Occipital lobe (tissue), 2 donors: Measurements from ENCODE around the gene CHRNA9. TPM values are rescaled to one million over a fixed set of nuclear protein-coding genes. Genes with fewer than 3 reads are reported as not detected.

ENCODE experiments used
- DNase-seq: peaks from one replicate; lab custom pipeline; 2025; lab: John Stamatoyannopoulos, UW
- total RNA-seq: library from RNA; depleted of rRNA; stranded (reverse); fragments of >200 nt; gene quantifications from one replicate; pipeline ENCODE4 v1.2.3, GENCODE V29; 2014

CHRNA9 gene
- total RNA-seq, 1 donor from 2014 or later = 0.31 TPM

- no peak for DNase-seq
Observed at GRCh38 chr4:40337051-40337450, 1.9 kb downstream of the CHRNA9 start.

GRCh38 chr4:40337523-40337922 is 2.4 kb downstream of the CHRNA9 start:
- DNase-seq = no peak

GRCh38 chr4:40340030-40340429 is 4.9 kb downstream of the CHRNA9 start:
- no peak for DNase-seq

DNA sequence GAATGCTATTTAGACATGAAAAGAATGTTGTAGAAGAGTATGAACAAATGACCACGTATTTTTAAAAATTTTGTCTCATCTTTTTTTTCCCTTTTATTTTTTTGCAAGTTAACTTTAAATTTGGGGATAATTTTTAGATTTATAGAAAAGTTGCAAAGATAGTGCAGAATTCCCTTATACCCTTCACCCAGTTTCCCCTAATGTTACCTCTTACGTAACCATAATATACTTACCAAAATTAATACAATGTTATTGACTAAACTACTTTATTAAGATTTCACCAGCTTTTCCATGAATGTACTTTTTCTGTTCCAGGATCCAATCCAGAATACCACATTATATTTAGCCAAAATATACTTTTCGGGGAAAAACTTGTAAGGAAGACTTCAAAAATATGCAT is 12.3 kb downstream of the CHRNA9 start:
- DNase-seq = no peak

DNA sequence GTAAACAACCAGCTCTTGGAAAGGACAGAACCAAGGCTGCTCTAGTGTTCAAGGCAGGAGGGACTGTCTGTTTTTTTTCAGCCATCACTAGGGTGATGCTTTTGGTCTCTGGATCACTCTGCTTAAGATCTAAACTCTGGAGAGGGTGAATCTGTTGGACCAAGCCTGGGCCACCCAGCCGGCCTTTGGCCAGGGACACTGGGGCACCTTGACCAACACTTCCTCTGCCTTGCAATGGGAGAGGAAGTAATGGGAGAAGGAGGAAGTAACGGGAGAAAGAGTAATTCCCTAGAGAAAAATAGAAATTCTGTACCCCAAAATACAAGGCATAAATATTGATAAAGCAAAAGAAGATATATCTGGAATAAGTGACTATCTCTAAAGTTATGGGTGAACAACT is 12.9 kb downstream of the CHRNA9 start:
- DNase-seq = no peak

DNA sequence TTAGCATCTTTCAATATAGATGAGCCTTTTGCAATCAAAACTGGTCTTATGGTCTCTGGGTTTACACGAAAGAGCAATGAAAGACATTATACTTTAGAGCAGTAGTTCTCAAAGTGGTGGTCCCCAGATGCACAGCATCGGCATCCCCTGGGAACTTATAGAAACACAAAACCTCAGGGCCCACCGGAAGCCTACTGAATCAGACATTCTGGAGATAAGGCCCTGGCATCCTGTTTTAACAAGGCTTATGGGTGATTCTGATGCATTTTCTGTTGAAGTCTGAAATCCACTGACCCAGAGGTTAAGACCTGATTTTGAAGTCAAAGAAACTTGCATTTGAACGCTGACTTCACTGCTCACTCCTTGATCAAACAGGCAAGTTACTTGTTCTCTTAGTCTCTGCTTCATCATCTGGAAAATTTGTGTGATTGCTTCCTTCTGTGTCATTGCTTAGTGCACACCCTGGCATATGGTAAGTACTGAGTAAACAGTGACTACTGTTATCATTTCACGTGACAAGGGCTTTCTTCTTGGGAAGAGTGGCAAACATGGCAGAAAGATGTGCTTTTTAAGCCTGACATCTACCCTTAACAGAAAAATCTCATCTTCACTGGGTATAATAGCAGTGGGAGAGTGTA is 14.5 kb downstream of the CHRNA9 start:
- DNase-seq = no peak

- DNase-seq = no peak
Observed at GRCh38 chr4:40350627-40351227, 15.6 kb downstream of the CHRNA9 start.

DNA sequence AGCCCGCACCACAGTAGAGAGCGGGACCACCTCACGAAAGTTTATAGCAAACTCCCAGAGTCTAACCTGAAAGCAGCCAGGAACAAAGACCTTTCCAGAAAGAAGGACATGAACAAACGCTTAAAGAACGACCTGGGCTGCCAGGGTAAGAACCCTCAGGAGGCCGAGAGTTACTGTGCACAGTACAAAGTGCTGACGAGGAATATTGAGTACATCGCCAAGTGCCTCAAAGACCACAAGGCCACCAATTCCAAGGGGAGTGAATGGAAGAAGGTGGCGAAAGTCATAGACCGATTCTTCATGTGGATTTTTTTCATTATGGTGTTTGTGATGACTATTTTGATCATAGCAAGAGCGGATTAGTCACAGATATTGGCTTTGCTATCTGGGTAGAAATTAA is 19.0 kb downstream of the CHRNA9 start:
- DNase-seq = no peak

DNA sequence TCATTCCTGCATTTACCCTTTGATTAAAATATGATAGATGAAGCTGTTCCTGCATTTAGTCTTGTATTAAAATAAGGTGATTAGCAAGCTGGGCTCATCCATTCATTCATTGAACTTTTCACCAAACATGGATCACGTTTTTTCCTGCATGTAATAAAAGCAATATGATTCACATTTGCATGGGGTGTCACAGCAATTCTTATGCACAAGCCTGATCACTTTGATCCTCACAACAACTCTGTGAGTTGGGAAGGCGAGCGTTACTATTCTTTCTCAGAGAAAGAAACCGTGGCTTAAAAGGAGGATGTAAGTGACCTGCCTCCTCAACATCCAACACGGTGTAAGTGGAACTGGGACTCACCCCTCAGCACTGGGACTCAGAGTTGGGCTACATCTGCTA is 20.0 kb downstream of the CHRNA9 start:
- no peak for DNase-seq

- no peak for DNase-seq
Observed at GRCh38 chr4:40357738-40358137, 22.6 kb downstream of the CHRNA9 start.

DNA sequence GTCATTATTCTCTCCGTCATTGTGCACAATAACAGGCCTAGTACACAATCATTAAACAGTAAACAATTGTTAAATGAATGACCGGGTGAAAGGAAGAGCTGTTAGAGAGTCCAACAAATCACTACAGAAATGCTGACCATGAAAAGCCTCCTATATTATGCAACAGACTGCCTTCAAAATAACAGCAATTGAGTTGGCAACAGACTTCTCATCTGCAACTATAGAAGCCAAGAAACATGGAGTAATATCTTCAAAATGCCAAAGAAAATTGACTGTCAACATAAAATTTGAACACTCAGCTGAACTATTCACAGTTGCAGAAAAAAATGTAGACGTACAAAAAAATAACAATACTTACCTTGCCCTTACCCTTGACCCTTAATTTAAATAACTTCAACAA is 26.2 kb downstream of the CHRNA9 start:
- no peak for DNase-seq

- DNase-seq = no peak
Observed at GRCh38 chr4:40363382-40363920, 28.3 kb downstream of the CHRNA9 start.

GRCh38 chr4:40363945-40364344 is 28.8 kb downstream of the CHRNA9 start:
- no peak for DNase-seq

GRCh38 chr4:40365766-40366165 is 30.6 kb downstream of the CHRNA9 start:
- DNase-seq = no peak

GRCh38 chr4:40367451-40367850 is 32.3 kb downstream of the CHRNA9 start:
- no peak for DNase-seq

- DNase-seq = no peak
Observed at GRCh38 chr4:40369437-40370274, 34.5 kb downstream of the CHRNA9 start.

DNA sequence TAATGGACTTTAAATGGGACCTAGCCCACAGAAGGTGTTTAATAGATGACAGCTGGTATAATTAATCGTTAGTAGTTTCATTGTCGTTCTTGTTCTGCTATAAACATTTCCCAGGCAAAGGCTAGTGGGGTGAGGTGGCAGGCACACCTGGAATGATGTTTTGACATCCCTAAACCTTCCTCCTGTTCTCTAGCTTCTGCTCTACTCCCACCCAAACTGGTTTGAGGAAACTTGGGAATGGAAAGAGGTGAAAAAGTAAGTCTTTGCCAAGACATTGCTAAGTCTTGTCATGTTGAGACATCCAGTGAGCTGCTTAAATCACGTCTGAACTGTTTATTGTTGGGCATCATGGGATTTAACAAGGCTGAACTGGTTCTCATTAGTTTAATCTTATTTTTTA is 37.5 kb downstream of the CHRNA9 start:
- no peak for DNase-seq

DNA sequence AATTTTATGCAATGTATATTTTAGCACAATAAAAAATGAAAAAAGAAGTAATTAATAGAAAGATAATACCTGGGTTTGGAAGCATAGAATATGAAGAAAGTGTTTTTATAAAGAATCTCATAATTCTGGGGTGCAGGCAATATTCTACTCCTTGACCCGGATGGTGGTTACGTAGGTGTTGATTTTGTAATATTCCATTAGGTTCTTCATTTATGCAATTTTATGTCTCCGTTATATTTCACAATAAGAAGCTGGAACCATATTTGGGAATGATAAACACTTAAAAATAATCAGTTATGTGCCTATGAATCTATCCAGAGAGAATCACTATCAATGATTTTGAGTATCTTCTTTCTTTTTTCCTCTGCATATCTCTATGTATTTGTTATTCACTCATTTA is 38.5 kb downstream of the CHRNA9 start:
- DNase-seq = no peak

GRCh38 chr4:40375095-40375494 is 40.0 kb downstream of the CHRNA9 start:
- no peak for DNase-seq

- no peak for DNase-seq
Observed at GRCh38 chr4:40375620-40376019, 40.5 kb downstream of the CHRNA9 start.

DNA sequence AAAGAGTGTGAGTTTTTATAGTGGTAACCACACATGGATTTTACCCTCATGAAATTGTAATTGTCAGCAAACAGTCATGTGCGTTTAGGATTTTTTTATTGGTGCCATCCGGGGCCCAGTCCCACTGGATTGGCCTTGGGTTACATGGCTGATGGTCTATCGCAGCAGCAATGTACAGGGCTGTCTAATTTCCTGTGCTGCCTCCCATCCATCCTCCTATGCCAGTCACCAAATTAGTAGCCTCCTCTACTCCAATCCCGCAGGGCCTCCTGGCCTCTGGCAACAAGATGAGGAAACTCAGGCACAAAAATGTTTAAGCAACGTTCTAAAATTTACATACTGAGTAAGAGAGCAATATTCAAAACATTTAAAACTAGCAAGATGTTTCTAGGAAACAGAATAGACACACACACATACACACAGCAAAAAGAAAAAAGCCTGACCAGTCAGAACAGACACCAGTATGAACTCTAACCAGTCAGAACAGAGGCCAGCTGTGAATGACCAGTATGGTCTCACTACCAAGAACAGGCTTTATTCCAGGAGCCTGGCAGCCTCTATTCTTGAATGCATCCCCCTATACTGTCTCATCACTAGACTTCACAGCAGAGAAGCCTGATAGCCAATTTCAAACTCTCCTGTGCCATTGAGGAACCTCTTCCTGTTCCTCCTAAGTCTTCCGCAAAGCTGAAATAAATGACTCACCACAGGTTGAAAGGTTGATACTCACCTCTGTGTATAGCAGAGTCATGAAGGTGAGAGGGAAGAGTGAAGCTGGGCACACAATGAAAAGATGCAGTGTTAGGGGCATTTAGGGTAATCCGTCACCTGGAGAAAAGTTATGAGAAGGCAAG is 42.6 kb downstream of the CHRNA9 start:
- DNase-seq = no peak

- DNase-seq = no peak
Observed at GRCh38 chr4:40378619-40379018, 43.5 kb downstream of the CHRNA9 start.
